H1 (cell line): ENCODE measurements around the gene RAB29. TPM values are rescaled to one million over a fixed set of nuclear protein-coding genes. Genes with fewer than 3 reads are reported as not detected.

Experiments used
- CTCF ChIA-PET: fragments of 300-600 bp; sonication (Branson Sonifier 250); formaldehyde crosslinking; loops from one replicate; lab custom pipeline; 2021; ENCODE audit not compliant: partially characterized antibody; lab: Charles Lee
- POLR2A ChIA-PET: fragments of 300-600 bp; sonication (Branson Sonifier 250); formaldehyde crosslinking; loops from one replicate; lab custom pipeline; 2021; ENCODE audit warnings: inconsistent platforms; ENCODE audit not compliant: partially characterized antibody; lab: Charles Lee
- DNase-seq, 2 experiments: peaks; one replicate each; pipeline versions ENCODE4 v3.0.0 to v3.0.0-alpha.2; 2010 to 2022; ENCODE audit warnings: low spot score in 2 of 2, low read depth in 1 of 2, mixed read lengths in 1 of 2
- FAIRE-seq: peaks from 2 replicates; lab custom pipeline; 2011; peaks lifted over from hg19 to GRCh38; lab: Jason Lieb, UNC
- H2AFZ ChIP-seq: 2 replicates; pipeline ENCODE4 v1.8.1; 2012; ENCODE audit warnings: low read length, inconsistent platforms
- H2AK5ac ChIP-seq: 2 replicates; pipeline ENCODE4 v1.6.1; 2013; ENCODE audit warnings: low read depth, low read length
- H2BK120ac ChIP-seq: replicated peaks from 2 replicates; pipeline ENCODE3; 2013; ENCODE audit warnings: low read depth, low read length, inconsistent platforms
- H2BK12ac ChIP-seq: 2 replicates; pipeline ENCODE4 v1.6.1; 2013; ENCODE audit warnings: low read depth, low read length
- H2BK15ac ChIP-seq: 2 replicates; pipeline ENCODE4 v1.6.1; 2013; ENCODE audit warnings: low read length
- H2BK20ac ChIP-seq: 2 replicates; pipeline ENCODE4 v1.6.1; 2013; ENCODE audit warnings: low read length
- H2BK5ac ChIP-seq: 2 replicates; pipeline ENCODE4 v1.6.1; 2013; ENCODE audit warnings: low read depth, low read length
- H3K14ac ChIP-seq: 2 replicates; pipeline ENCODE4 v1.6.1; 2013; ENCODE audit warnings: inconsistent platforms; ENCODE audit not compliant: insufficient read length
- H3K18ac ChIP-seq: 2 replicates; pipeline ENCODE4 v1.6.1; 2013; ENCODE audit warnings: low read length; ENCODE audit errors: extremely low read depth
- H3K23ac ChIP-seq: 2 replicates; pipeline ENCODE4 v1.6.1; 2013; ENCODE audit warnings: inconsistent platforms; ENCODE audit not compliant: insufficient read length
- H3K23me2 ChIP-seq: 2 replicates; pipeline ENCODE4 v1.6.1; 2013; ENCODE audit warnings: low read depth, low read length
- H3K27ac ChIP-seq: 2 replicates; pipeline ENCODE4 v1.6.1; 2011; ENCODE audit warnings: low read depth, low read length, inconsistent platforms
- H3K27me3 ChIP-seq, 4 experiments: replicated peaks in 1 of 4; 1 replicate in 1 of 4; 2 replicates in 3 of 4; pipeline versions ENCODE4 v1.6.1 to v1.8.1; 2011 to 2013; ENCODE audit warnings: low read length in 3 of 4, mild to moderate bottlenecking in 3 of 4, inconsistent platforms in 2 of 4, mixed read lengths in 2 of 4, moderate library complexity in 1 of 4; ENCODE audit not compliant: control insufficient read depth in 3 of 4, insufficient read depth in 3 of 4; ENCODE audit errors: extremely low read depth in 1 of 4
- H3K36me3 ChIP-seq, 4 experiments: 2 replicates each; pipeline versions ENCODE4 v1.6.1 to v1.8.1; 2011 to 2013; ENCODE audit warnings: mild to moderate bottlenecking in 4 of 4, low read length in 3 of 4, moderate library complexity in 2 of 4, control low read depth in 1 of 4, inconsistent platforms in 1 of 4; ENCODE audit not compliant: insufficient read depth in 4 of 4, control insufficient read depth in 2 of 4
- H3K4ac ChIP-seq: replicated peaks from 2 replicates; pipeline ENCODE3; 2013; ENCODE audit warnings: low read length, low read depth, mixed read lengths, inconsistent platforms; ENCODE audit not compliant: insufficient read length
- H3K4me1 ChIP-seq, 4 experiments: replicated peaks in 1 of 4; 1 replicate in 1 of 4; 2 replicates in 3 of 4; pipeline versions ENCODE4 v1.6.1 to v1.8.1; 2011 to 2013; ENCODE audit warnings: low read length in 3 of 4, inconsistent platforms in 2 of 4, mixed read lengths in 1 of 4; ENCODE audit not compliant: insufficient read depth in 4 of 4, control insufficient read depth in 3 of 4
- H3K4me2 ChIP-seq, 2 experiments: 2 replicates each; pipeline versions ENCODE4 v1.6.1 to v1.8.1; 2011 to 2013; ENCODE audit warnings: low read depth in 2 of 2, low read length in 2 of 2, control low read depth in 1 of 2, inconsistent platforms in 1 of 2, mild to moderate bottlenecking in 1 of 2; ENCODE audit not compliant: insufficient read depth in 1 of 2
- H3K4me3 ChIP-seq, 4 experiments: fragments of 200-600, 300-600 bp in 1 of 4; sonication (generic), shearing (Covaris generic), sonication (Bioruptor Twin) in 1 of 4; 2 replicates each; pipeline versions ENCODE4 v1.5.1 to v1.8.1; 2011 to 2016; ENCODE audit warnings: low read length in 4 of 4, low read depth in 3 of 4, control low read depth in 2 of 4, inconsistent platforms in 2 of 4, mild to moderate bottlenecking in 2 of 4, mixed read lengths in 1 of 4, moderate library complexity in 1 of 4; ENCODE audit not compliant: insufficient read depth in 2 of 4; ENCODE audit errors: extremely low read depth in 1 of 4
- H3K56ac ChIP-seq: replicated peaks from 2 replicates; pipeline ENCODE3; 2013; ENCODE audit warnings: low read depth, mild to moderate bottlenecking, mixed read lengths, low read length, inconsistent platforms; ENCODE audit not compliant: insufficient read length
- H3K79me1 ChIP-seq: 2 replicates; pipeline ENCODE4 v1.6.1; 2013; ENCODE audit warnings: low read depth, low read length, control low read depth
- H3K79me2 ChIP-seq, 2 experiments: 2 replicates each; pipeline versions ENCODE4 v1.6.1 to v1.8.1; 2012 to 2013; ENCODE audit warnings: low read length in 2 of 2, mild to moderate bottlenecking in 2 of 2, inconsistent platforms in 1 of 2; ENCODE audit not compliant: insufficient read depth in 2 of 2, control insufficient read depth in 1 of 2
- H3K9ac ChIP-seq, 4 experiments: replicated peaks in 1 of 4; 1 replicate in 1 of 4; 2 replicates in 3 of 4; pipeline versions ENCODE4 v1.6.1 to v1.8.1; 2011 to 2013; ENCODE audit warnings: low read depth in 3 of 4, low read length in 3 of 4, control low read depth in 2 of 4, mild to moderate bottlenecking in 2 of 4, moderate library complexity in 2 of 4, inconsistent platforms in 1 of 4; ENCODE audit errors: extremely low read depth in 1 of 4
- H3K9me3 ChIP-seq, 2 experiments: 2 replicates each; pipeline versions ENCODE4 v1.6.1 to v1.8.1; 2012 to 2013; ENCODE audit warnings: mild to moderate bottlenecking in 2 of 2, moderate library complexity in 2 of 2, control low read depth in 1 of 2, inconsistent platforms in 1 of 2, low read depth in 1 of 2, low read length in 1 of 2, mixed read lengths in 1 of 2; ENCODE audit not compliant: insufficient read depth in 2 of 2
- H4K20me1 ChIP-seq, 2 experiments: replicated peaks in 1 of 2; 2 replicates each; pipeline versions ENCODE3 to v1.8.1; 2011 to 2013; ENCODE audit warnings: inconsistent platforms in 2 of 2, low read length in 2 of 2, mild to moderate bottlenecking in 1 of 2; ENCODE audit not compliant: insufficient read depth in 2 of 2, control insufficient read depth in 1 of 2
- H4K5ac ChIP-seq: 2 replicates; pipeline ENCODE4 v1.6.1; 2013; ENCODE audit warnings: low read length, low read depth, mixed read lengths, inconsistent platforms; ENCODE audit not compliant: insufficient read length
- H4K8ac ChIP-seq: 2 replicates; pipeline ENCODE4 v1.8.0; 2013; ENCODE audit warnings: mild to moderate bottlenecking, moderate library complexity, low read length, inconsistent platforms; ENCODE audit not compliant: insufficient read depth; ENCODE audit errors: extremely low read depth
- H4K91ac ChIP-seq: replicated peaks from 2 replicates; pipeline ENCODE3; 2013; ENCODE audit warnings: low read length, mixed read lengths, inconsistent platforms; ENCODE audit not compliant: insufficient read length
- ATF3 ChIP-seq: IDR thresholded peaks from 2 replicates; pipeline ENCODE4 v1.6.1; 2011; ENCODE audit warnings: low read depth, mild to moderate bottlenecking, low read length; ENCODE audit not compliant: insufficient read depth
- CBX5 ChIP-seq: fragments of 300-800, 300-1000 bp; sonication (generic); IDR thresholded peaks from 2 replicates; pipeline ENCODE4 v1.7.1; 2016; ENCODE audit warnings: antibody characterized with exemption, low read length, low read depth
- CTBP2 ChIP-seq: IDR thresholded peaks from 2 replicates; pipeline ENCODE4 v1.7.0; 2011; ENCODE audit warnings: borderline replicate concordance, mild to moderate bottlenecking, moderate library complexity, mixed read lengths, low read length; ENCODE audit not compliant: insufficient read depth, insufficient read length
- CTCF ChIP-seq, 3 experiments: IDR thresholded peaks; 1 replicate in 2 of 3; 2 replicates in 1 of 3; pipeline versions ENCODE4 v1.5.1 to v1.6.1; 2011; ENCODE audit warnings: low read length in 3 of 3, mild to moderate bottlenecking in 3 of 3, inconsistent platforms in 2 of 3, low read depth in 1 of 3, moderate library complexity in 1 of 3; ENCODE audit not compliant: insufficient read depth in 1 of 3; ENCODE audit errors: control extremely low read depth in 1 of 3
- EZH2 ChIP-seq: fragments of 200-600 bp; sonication (generic); IDR thresholded peaks from 2 replicates; pipeline ENCODE4 v1.7.1; 2012; ENCODE audit warnings: low read depth, mild to moderate bottlenecking, moderate library complexity, low read length, inconsistent platforms; ENCODE audit not compliant: severe bottlenecking
- NANOG ChIP-seq: IDR thresholded peaks from 2 replicates; pipeline ENCODE4 v1.6.1; 2011; ENCODE audit warnings: low read length, low read depth, mild to moderate bottlenecking, inconsistent platforms; ENCODE audit not compliant: insufficient read depth, poor library complexity, severe bottlenecking
- TAF7 ChIP-seq: optimal IDR thresholded peaks from 2 replicates; pipeline ENCODE3; 2011; ENCODE audit warnings: low read depth, mild to moderate bottlenecking, inconsistent platforms, low read length, moderate library complexity, borderline replicate concordance
- WGBS, 2 experiments: shearing (Covaris generic) in 1 of 2; methylation state at CpG; one replicate each; pipeline versions ENCODE4 v1.1.6 to v1.1.7; 2013 to 2015; ENCODE audit warnings: low lambda C conversion rate in 2 of 2, mixed read lengths in 2 of 2, inconsistent platforms in 1 of 2, low coverage in 1 of 2, missing lambda C conversion rate in 1 of 2; ENCODE audit not compliant: insufficient replicate concordance in 2 of 2, insufficient coverage in 1 of 2, insufficient read length in 1 of 2; ENCODE audit errors: extremely low coverage in 1 of 2, missing lambda C conversion rate in 1 of 2; 5-methylcytosine and 5-hydroxymethylcytosine counted together
- polyA plus RNA-seq, 7 experiments: library from polyadenylated mRNA; depleted of rRNA in 3 of 7; stranded (reverse) in 5 of 7; unstranded in 2 of 7; fragments of >200 nt in 5 of 7; fragments of 200-250 nt in 2 of 7; gene quantifications; 1 replicate in 5 of 7; 2 replicates in 1 of 7; 4 replicates in 1 of 7; pipeline versions ENCODE4 v1.2.1 to v1.2.3, GENCODE V29; 2011 to 2013; ENCODE audit warnings: missing spikeins in 2 of 7, mixed read lengths in 2 of 7
- total RNA-seq: library from RNA; stranded (reverse); fragmentation: NEBNext Ultra II Directional; extraction: Animal tissue kit (Norgen Biotek cat#: 25700); gene quantifications from 2 replicates; pipeline ENCODE4 v1.2.1, GENCODE V29; 2021
- TF ChIP-seq, protein P1 (sequence below): IDR thresholded peaks from 2 replicates; pipeline ENCODE4 v1.6.1; 2012; ENCODE audit warnings: inconsistent platforms

The RAB29 gene
- total and polyA plus RNA-seq, 2 of the 8 experiments (the other 6 are each of a cell fraction or from before 2014, with no cell fraction given): 10.1 to 17.3 TPM

DNA sequence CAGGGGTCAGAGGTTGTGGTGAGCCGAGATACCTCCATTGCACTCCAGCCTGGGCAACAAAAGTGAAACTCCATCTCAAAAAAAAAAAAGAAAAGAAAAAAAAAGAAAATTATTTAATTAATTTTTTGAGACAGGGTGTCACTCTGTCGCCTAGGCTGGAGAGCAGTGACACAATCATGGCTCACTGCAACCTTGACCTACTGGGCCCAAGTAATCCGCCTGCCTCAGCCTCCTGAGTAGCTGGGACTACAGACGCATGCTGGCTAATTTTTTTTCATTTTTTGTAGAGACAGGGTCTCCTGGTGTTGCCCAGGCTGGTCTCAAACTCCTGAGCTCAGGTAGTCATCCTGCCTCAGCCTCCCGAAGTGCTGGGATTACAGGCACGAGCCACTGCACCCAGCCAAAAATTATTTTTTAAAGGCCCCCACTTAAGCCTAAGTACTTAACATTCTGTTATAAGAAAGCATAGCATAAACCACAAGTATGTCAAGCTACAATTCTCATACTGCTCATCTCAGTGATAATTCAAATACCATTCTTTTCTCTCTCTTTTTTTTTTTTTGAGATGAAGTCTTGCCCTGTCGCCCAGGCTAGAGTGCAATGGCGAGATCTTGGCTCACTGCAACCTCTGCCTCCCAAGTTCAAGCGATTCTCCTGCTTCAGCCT is 45.2 kb downstream of the RAB29 start:
- H2AFZ ChIP-seq: no peak overlapping the region
- TF ChIP-seq CTBP2 (no peak), TAF7 (no peak), EZH2 (no peak), CTCF (IDR thresholded peaks at IDR 0.05; ENCODE audit: control extremely low read depth in 1 of 3, insufficient read depth in 1 of 3, low read depth in 1 of 3, low read length in 3 of 3) (no peak), NANOG (no peak), CBX5 (no peak), ATF3 (no peak)
- TF ChIP-seq, protein P1, sequence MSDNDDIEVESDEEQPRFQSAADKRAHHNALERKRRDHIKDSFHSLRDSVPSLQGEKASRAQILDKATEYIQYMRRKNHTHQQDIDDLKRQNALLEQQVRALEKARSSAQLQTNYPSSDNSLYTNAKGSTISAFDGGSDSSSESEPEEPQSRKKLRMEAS: no peak

More for the DNA sequence above, 45.2 kb downstream of the RAB29 start:
- no peak overlapping the region for H2BK12ac ChIP-seq
- H4K5ac ChIP-seq: no peak overlapping the region
- H4K20me1 ChIP-seq: peaks cover 11% of the 10 kb centered on the region in 2 experiments
- H3K4me3 ChIP-seq: no peak overlapping the region
- H3K4me2 ChIP-seq: no peak overlapping the region
- no peak overlapping the region for H4K8ac ChIP-seq
- H3K23ac ChIP-seq: no peak overlapping the region
- peaks cover 2 to 55% (median 15%) of the 10 kb centered on the region in 4 experiments; a peak in 5 of 8 replicates for H3K36me3 ChIP-seq
- no peak overlapping the region for H2BK5ac ChIP-seq
- no peaks in the 10 kb centered on the region for H3K23me2 ChIP-seq
- peaks cover 3 to 94% of the 10 kb centered on the region in 2 experiments; a peak in 3 of 4 replicates for H3K79me2 ChIP-seq
- no peak overlapping the region for H3K27ac ChIP-seq
- H3K27me3 ChIP-seq: no peaks in the 10 kb centered on the region
- no peak for FAIRE-seq
- 97% methylated on average over 9 of the region's 9 CpGs; no CpG with 5 or more reads in 1 of the 2 experiments for WGBS, 2 experiments
- POLR2A ChIA-PET: interaction anchor here (1.7 to 10.7 kb wide), 5 partner anchors 10 to 98 kb away, joined by 6 to 61 read pairs (median 7); partner anchors contain the start of gene ELK4
- no peaks in the 10 kb centered on the region for H3K79me1 ChIP-seq
- H4K91ac ChIP-seq: no peak overlapping the region
- H2BK15ac ChIP-seq: no peak overlapping the region
- H3K9ac ChIP-seq: no peak overlapping the region
- no peak overlapping the region for H3K14ac ChIP-seq
- H3K4ac ChIP-seq: no peak overlapping the region
- H2BK120ac ChIP-seq: no peak overlapping the region
- H3K56ac ChIP-seq: no peak overlapping the region
- no peak for DNase-seq
- H3K9me3 ChIP-seq: no peaks in the 10 kb centered on the region
- H2BK20ac ChIP-seq: no peak overlapping the region
- no peak overlapping the region for H3K18ac ChIP-seq
- H2AK5ac ChIP-seq: no peak overlapping the region
- no peaks in the 10 kb centered on the region for H3K4me1 ChIP-seq
- CTCF ChIA-PET: interaction anchor here (0.7 to 4.7 kb wide), 8 partner anchors 9 to 248 kb away, joined by 3 to 36 read pairs (median 4); partner anchors contain the start of gene ELK4
